K562 (cell line): ENCODE measurements around the gene SIDT2. TPM values are rescaled to one million over a fixed set of nuclear protein-coding genes. Genes with fewer than 3 reads are reported as not detected.

Experiments used
- ATAC-seq: fragments of 200-7000 bp; cut with Tn5 transposase; 3 replicates; pipeline ENCODE4 v1.9.1; 2020; ENCODE audit warnings: moderate library complexity
- BruUV-seq: library from RNA; stranded (reverse); fragments of 400-500 nt; replicated peaks from 2 replicates; lab custom pipeline; 2021; lab: Mats Ljungman, UMichigan
- CTCF ChIA-PET: fragments of 300-600 bp; formaldehyde crosslinking; extraction: SDS; loops from one replicate; lab custom pipeline; 2021; ENCODE audit warnings: low intra/inter-chr PET ratio; lab: Yijun Ruan, JAX
- POLR2A ChIA-PET: fragments of 300-600, 350-650 bp; sonication (Branson Sonifier 250); formaldehyde crosslinking; extraction: SDS; loops from one replicate; lab custom pipeline; 2021; ENCODE audit warnings: antibody characterized with exemption, inconsistent platforms; lab: Yijun Ruan, JAX
- DNase-seq, 4 experiments: peaks; one replicate each; pipeline versions ENCODE4 v3.0.0 to v3.0.0-alpha.2; 2011 to 2018; ENCODE audit warnings: low spot score in 3 of 4, mixed read lengths in 3 of 4; ENCODE audit errors: extremely low read depth in 1 of 4
- FAIRE-seq: peaks from 2 replicates; lab custom pipeline; 2011; peaks lifted over from hg19 to GRCh38; lab: Jason Lieb, UNC
- H2AFZ ChIP-seq: 2 replicates; pipeline ENCODE4 v1.6.0; 2011; ENCODE audit warnings: low read depth, low read length, control low read depth, inconsistent platforms
- H3K27ac ChIP-seq: fragments of 200-600 bp; 3 replicates; pipeline ENCODE4 v1.8.0; 2011; ENCODE audit warnings: low read depth, mild to moderate bottlenecking, control low read depth, inconsistent platforms, low read length, moderate library complexity, mixed read lengths; ENCODE audit errors: extremely low read depth
- H3K27me3 ChIP-seq, 2 experiments: fragments of 300-600 bp in 1 of 2; 2 replicates in 1 of 2; 3 replicates in 1 of 2; pipeline versions ENCODE4 v1.6.0 to v1.8.0; 2011; ENCODE audit warnings: inconsistent platforms in 2 of 2, low read length in 2 of 2, mild to moderate bottlenecking in 1 of 2, mixed read lengths in 1 of 2, moderate library complexity in 1 of 2; ENCODE audit not compliant: control insufficient read depth in 2 of 2, insufficient read depth in 2 of 2
- H3K36me3 ChIP-seq: fragments of 300-600 bp; 3 replicates; pipeline ENCODE4 v1.8.0; 2011; ENCODE audit warnings: mild to moderate bottlenecking, low read length, inconsistent platforms; ENCODE audit not compliant: control insufficient read depth, insufficient read depth
- H3K4me1 ChIP-seq, 2 experiments: fragments of 200-600 bp in 1 of 2; replicated peaks in 1 of 2; 2 replicates in 1 of 2; 3 replicates in 1 of 2; pipeline versions ENCODE4 v1.5.1 to v1.8.0; 2011; ENCODE audit warnings: inconsistent platforms in 2 of 2, low read length in 2 of 2, mild to moderate bottlenecking in 1 of 2, mixed read lengths in 1 of 2, moderate library complexity in 1 of 2; ENCODE audit not compliant: control insufficient read depth in 2 of 2, insufficient read depth in 2 of 2
- H3K4me2 ChIP-seq: 2 replicates; pipeline ENCODE4 v1.6.1; 2011; ENCODE audit warnings: low read length, control low read depth, inconsistent platforms, mixed read lengths; ENCODE audit not compliant: insufficient read depth
- H3K4me3 ChIP-seq: fragments of 200-600 bp; sonication (generic), shearing (Covaris generic); 2 replicates; pipeline ENCODE4 v1.5.1; 2016; ENCODE audit warnings: control low read depth, inconsistent platforms
- H3K79me2 ChIP-seq: fragments of 200-600 bp; 3 replicates; pipeline ENCODE4 v1.8.0; 2011; ENCODE audit warnings: low read length, inconsistent platforms; ENCODE audit not compliant: control insufficient read depth, insufficient read depth
- H3K9ac ChIP-seq, 2 experiments: 2 replicates each; pipeline versions ENCODE4 v1.6.0 to v1.6.1; 2011; ENCODE audit warnings: low read depth in 2 of 2, low read length in 2 of 2, control low read depth in 1 of 2, inconsistent platforms in 1 of 2, mild to moderate bottlenecking in 1 of 2, mixed read lengths in 1 of 2; ENCODE audit not compliant: insufficient read depth in 1 of 2
- H3K9me1 ChIP-seq: one replicate; pipeline ENCODE4 v1.6.0; 2011; ENCODE audit warnings: inconsistent platforms, mild to moderate bottlenecking, low read length, moderate library complexity; ENCODE audit not compliant: control insufficient read depth, insufficient read depth
- H3K9me3 ChIP-seq: replicated peaks from 2 replicates; pipeline ENCODE4 v1.5.1; 2011; ENCODE audit warnings: low read depth, low read length, inconsistent platforms; ENCODE audit not compliant: control insufficient read depth, insufficient read depth
- H4K20me1 ChIP-seq: replicated peaks from 2 replicates; pipeline ENCODE4 v1.6.1; 2011; ENCODE audit warnings: low read length, inconsistent platforms, mixed read lengths; ENCODE audit not compliant: control insufficient read depth, insufficient read depth
- NFIC ChIP-seq: fragments of 450-650 bp; IDR thresholded peaks from 2 replicates; pipeline ENCODE4 v1.6.1; 2017; ENCODE audit warnings: mild to moderate bottlenecking, inconsistent platforms
- ZBTB40 ChIP-seq, 2 experiments: fragments of 450-650 bp in 1 of 2; sonication (generic) in 1 of 2; formaldehyde crosslinking in 1 of 2; IDR thresholded peaks; 2 replicates each; pipeline versions ENCODE4 v1.7.1 to v1.9.0; 2016 to 2022; ENCODE audit warnings: inconsistent platforms in 1 of 2, mild to moderate bottlenecking in 1 of 2, missing genetic modification reagents in 1 of 2
- WGBS: fragments of 100-300 bp; shearing (Covaris generic); methylation state at CpG from one replicate; pipeline ENCODE4 v1.1.6; 2016; ENCODE audit warnings: low coverage, mixed read lengths; ENCODE audit not compliant: insufficient coverage; ENCODE audit errors: missing lambda C conversion rate; 5-methylcytosine and 5-hydroxymethylcytosine counted together
- in situ Hi-C: fragments of 300-500 bp; cut with MboI; formaldehyde crosslinking; loops from 4 replicates; pipeline ENCODE4 v1.15.0; 2018; ENCODE audit warnings: inconsistent platforms, mixed read lengths
- intact Hi-C: fragments of 100-400 bp; cut with micrococcal nuclease; formaldehyde crosslinking; loops from 2 replicates; pipeline ENCODE4 v1.14.2; 2022
- polyA plus RNA-seq, 8 experiments: library from polyadenylated mRNA; depleted of rRNA in 4 of 8; stranded (reverse) in 5 of 8; unstranded in 3 of 8; fragments of >200 nt; fragmentation: Nextera tagmentation in 2 of 8; fragmentation: Illumina TruSeq in 1 of 8; extraction: Ambion mirVana in 2 of 8; extraction: Trizol in 1 of 8; gene quantifications; 2 replicates each; pipeline versions ENCODE4 v1.2.1 to v1.2.3, GENCODE V29; 2011 to 2014; ENCODE audit warnings: inconsistent platforms in 1 of 8, missing spikeins in 1 of 8
- total RNA-seq, 7 experiments: library from RNA; depleted of rRNA in 6 of 7; stranded (reverse); fragments of >200 nt in 6 of 7; fragmentation: Illumina TruSeq in 2 of 7; extraction: Trizol in 2 of 7; gene quantifications; 2 replicates each; pipeline versions ENCODE4 v1.2.1 to v1.2.3, GENCODE V29; 2011 to 2021; ENCODE audit warnings: low replicate concordance in 1 of 7

SIDT2 gene
- total and polyA plus RNA-seq, 9 of the 15 experiments (the other 6 are each of a cell fraction or from before 2014, with no cell fraction given) = 2.4 to 20.2 (median 6.5) TPM

GRCh38 chr11:117176186-117176585 is 2.4 kb upstream of the SIDT2 start:
- in situ Hi-C loops = no loop called here
- H4K20me1 ChIP-seq = peaks cover 14% of the 10 kb centered on the region; the same call in 1 of the 2 replicates

More at GRCh38 chr11:117176186-117176585, 2.4 kb upstream of the SIDT2 start:
- H3K9ac ChIP-seq = no peak overlapping the region
- intact Hi-C loops = no loop called here
- peaks cover 18% of the 10 kb centered on the region for H3K79me2 ChIP-seq
- DNase-seq (no peak), ATAC-seq (no peak), FAIRE-seq (no peak)
- H3K4me3 ChIP-seq = no peak overlapping the region
- no peak overlapping the region for H3K4me2 ChIP-seq
- H3K27me3 ChIP-seq = no peaks in the 10 kb centered on the region
- 84% methylated on average over 1 of the region's 1 CpG for WGBS
- H3K4me1 ChIP-seq = peaks cover 51 to 56% of the 10 kb centered on the region in 2 experiments
- BruUV-seq = no TSS peak
- peaks cover 10% of the 10 kb centered on the region; the same call in 1 of the 3 replicates for H3K36me3 ChIP-seq
- H2AFZ ChIP-seq = no peak overlapping the region
- H3K9me3 ChIP-seq = no peaks in the 10 kb centered on the region
- POLR2A ChIA-PET = interaction anchor here (1.1 kb wide), 1 partner anchor 22 kb away, joined by 3 read pairs; no protein-coding TSS in a partner anchor
- no peak overlapping the region for H3K27ac ChIP-seq
- no peaks in the 10 kb centered on the region for H3K9me1 ChIP-seq
- TF ChIP-seq NFIC (peak; percentile 36; the same call in 1 of the 2 replicates), ZBTB40 (IDR thresholded peaks at IDR 0.05) (no peak), ZBTB40 (CRISPR knock-in tag; IDR thresholded peaks at IDR 0.05) (no peak)
- CTCF ChIA-PET = no interaction called here
